Measurements from ENCODE around the gene GTF2H1.
"Not testable (repeated sequence)": the region's sequence is repeated elsewhere in the genome, so short reads cannot be mapped to it uniquely, and the experiment has no call there.

Gene GTF2H1

GRCh38 chr11:18319914-18320313 lies 2.5 kb upstream of the GTF2H1 start:
- no peak for DNase-seq (ENCODE audit: low read depth)

- DNase-seq (ENCODE audit: low read depth) = no peak
Observed at GRCh38 chr11:18320617-18321016, 1.8 kb upstream of the GTF2H1 start.

- DNase-seq (ENCODE audit: low read depth) = peak; percentile 8
Observed at GRCh38 chr11:18321578-18321968, 794 bp upstream of the GTF2H1 start.

- DNase-seq (ENCODE audit: low read depth) = no peak
Observed at GRCh38 chr11:18322818-18323570, 627 bp downstream of the GTF2H1 start.

GRCh38 chr11:18323881-18324280 lies 1.5 kb downstream of the GTF2H1 start:
- DNase-seq (ENCODE audit: low read depth) = not testable (repeated sequence)

GRCh38 chr11:18324381-18324780 lies 2.0 kb downstream of the GTF2H1 start:
- no peak for DNase-seq (ENCODE audit: low read depth)

GRCh38 chr11:18329196-18329870 lies 7.0 kb downstream of the GTF2H1 start:
- DNase-seq (ENCODE audit: low read depth) = peak; percentile 22

GRCh38 chr11:18330921-18331320 lies 8.6 kb downstream of the GTF2H1 start:
- no peak for DNase-seq (ENCODE audit: low read depth)

- DNase-seq (ENCODE audit: low read depth) = no peak
Observed at GRCh38 chr11:18332302-18332701, 9.9 kb downstream of the GTF2H1 start.

GRCh38 chr11:18332891-18333290 lies 10.5 kb downstream of the GTF2H1 start:
- no peak for DNase-seq (ENCODE audit: low read depth)

- peak; percentile 91 for DNase-seq (ENCODE audit: low read depth)
Observed at GRCh38 chr11:18347471-18348125, 25.2 kb downstream of the GTF2H1 start.

GRCh38 chr11:18352581-18352980 lies 30.2 kb downstream of the GTF2H1 start:
- peak; percentile 42 for DNase-seq (ENCODE audit: low read depth)

GRCh38 chr11:18358646-18359045 lies 36.3 kb downstream of the GTF2H1 start:
- no peak for DNase-seq (ENCODE audit: low read depth)

- no peak for DNase-seq (ENCODE audit: low read depth)
Observed at GRCh38 chr11:18361154-18361553, 38.8 kb downstream of the GTF2H1 start.

GRCh38 chr11:18364495-18365073 lies 42.2 kb downstream of the GTF2H1 start:
- no peak for DNase-seq (ENCODE audit: low read depth)

- DNase-seq (ENCODE audit: low read depth) = no peak
Observed at GRCh38 chr11:18365741-18366140, 43.4 kb downstream of the GTF2H1 start.

GRCh38 chr11:18366286-18366685 lies 43.9 kb downstream of the GTF2H1 start:
- no peak for DNase-seq (ENCODE audit: low read depth)

- peak; percentile 69 for DNase-seq (ENCODE audit: low read depth)
Observed at GRCh38 chr11:18367431-18367830, 45.1 kb downstream of the GTF2H1 start.

- DNase-seq (ENCODE audit: low read depth) = peak; percentile 75
Observed at GRCh38 chr11:18368221-18368620, 45.9 kb downstream of the GTF2H1 start.

GRCh38 chr11:18369398-18369797 lies 47.0 kb downstream of the GTF2H1 start:
- DNase-seq (ENCODE audit: low read depth) = no peak

- DNase-seq (ENCODE audit: low read depth) = peak; percentile 70
Observed at GRCh38 chr11:18371279-18371678, 48.9 kb downstream of the GTF2H1 start.

- DNase-seq (ENCODE audit: low read depth) = no peak
Observed at GRCh38 chr11:18372201-18372600, 49.8 kb downstream of the GTF2H1 start.

- no peak for DNase-seq (ENCODE audit: low read depth)
Observed at GRCh38 chr11:18374956-18375355, 52.6 kb downstream of the GTF2H1 start.
